GM12875 (cell line): ENCODE data around the gene TTLL11.
"Not testable (repeated sequence)": the region's sequence is repeated elsewhere in the genome, so short reads cannot be mapped to it uniquely, and the experiment has no call there.

Source experiments
- H3K4me3 ChIP-seq: one replicate; pipeline ENCODE4 v1.5.1; 2011; ENCODE audit warnings: low read depth, low read length, control low read depth
- TF ChIP-seq, protein P1 (sequence below): IDR thresholded peaks from 2 replicates; pipeline ENCODE4 v1.5.1; 2011; ENCODE audit warnings: low read depth, mild to moderate bottlenecking, control low read depth, inconsistent platforms, low read length, moderate library complexity, borderline replicate concordance; ENCODE audit not compliant: insufficient read depth

TTLL11 gene

GRCh38 chr9:122076117-122076516 lies 17.0 kb downstream of the TTLL11 start:
- no peak overlapping the region for H3K4me3 ChIP-seq
- TF ChIP-seq, protein P1, sequence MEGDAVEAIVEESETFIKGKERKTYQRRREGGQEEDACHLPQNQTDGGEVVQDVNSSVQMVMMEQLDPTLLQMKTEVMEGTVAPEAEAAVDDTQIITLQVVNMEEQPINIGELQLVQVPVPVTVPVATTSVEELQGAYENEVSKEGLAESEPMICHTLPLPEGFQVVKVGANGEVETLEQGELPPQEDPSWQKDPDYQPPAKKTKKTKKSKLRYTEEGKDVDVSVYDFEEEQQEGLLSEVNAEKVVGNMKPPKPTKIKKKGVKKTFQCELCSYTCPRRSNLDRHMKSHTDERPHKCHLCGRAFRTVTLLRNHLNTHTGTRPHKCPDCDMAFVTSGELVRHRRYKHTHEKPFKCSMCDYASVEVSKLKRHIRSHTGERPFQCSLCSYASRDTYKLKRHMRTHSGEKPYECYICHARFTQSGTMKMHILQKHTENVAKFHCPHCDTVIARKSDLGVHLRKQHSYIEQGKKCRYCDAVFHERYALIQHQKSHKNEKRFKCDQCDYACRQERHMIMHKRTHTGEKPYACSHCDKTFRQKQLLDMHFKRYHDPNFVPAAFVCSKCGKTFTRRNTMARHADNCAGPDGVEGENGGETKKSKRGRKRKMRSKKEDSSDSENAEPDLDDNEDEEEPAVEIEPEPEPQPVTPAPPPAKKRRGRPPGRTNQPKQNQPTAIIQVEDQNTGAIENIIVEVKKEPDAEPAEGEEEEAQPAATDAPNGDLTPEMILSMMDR: no peak

DNA sequence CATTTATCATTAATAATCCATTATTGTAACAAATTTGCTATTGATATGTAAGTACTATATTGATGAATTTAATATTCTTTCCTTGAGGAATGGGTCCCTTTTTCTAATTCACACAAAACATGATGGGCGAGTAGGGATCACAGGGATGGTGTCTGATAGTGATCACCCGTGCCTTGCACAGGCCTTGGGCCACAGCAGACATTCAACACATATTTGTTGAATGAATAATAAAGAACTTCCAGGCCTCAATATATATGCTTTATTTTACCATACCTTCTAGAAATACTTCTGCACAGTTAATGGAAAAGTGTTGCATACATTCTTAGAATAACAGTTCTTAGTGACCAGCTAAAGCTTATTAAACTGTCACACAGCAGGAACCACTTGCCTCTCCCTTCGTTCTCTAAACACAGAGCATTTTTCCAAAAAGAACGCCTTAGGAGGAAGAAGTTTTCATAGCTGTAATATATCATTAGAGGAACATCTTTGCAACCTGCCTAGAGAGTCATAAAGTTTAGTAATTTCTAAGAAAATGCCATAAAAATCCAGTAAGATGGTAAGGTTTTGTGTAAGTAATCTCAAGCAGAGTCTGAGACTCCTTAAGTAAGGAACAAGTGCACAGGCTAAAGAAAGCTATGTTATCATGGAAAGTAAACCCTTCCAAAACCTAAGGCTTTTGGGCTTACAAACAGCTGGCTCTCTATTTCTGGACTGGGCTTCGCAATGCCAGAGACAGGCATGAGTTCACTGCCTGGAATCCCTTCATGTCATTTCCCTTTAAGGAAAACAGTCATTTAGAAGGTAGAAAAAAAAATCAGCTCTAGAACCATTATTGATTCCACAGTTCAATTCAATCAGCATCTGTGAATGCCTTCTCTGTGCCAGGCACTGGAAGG lies 17.7 kb downstream of the TTLL11 start:
- no peak overlapping the region for H3K4me3 ChIP-seq
- TF ChIP-seq, protein P1: no peak

DNA sequence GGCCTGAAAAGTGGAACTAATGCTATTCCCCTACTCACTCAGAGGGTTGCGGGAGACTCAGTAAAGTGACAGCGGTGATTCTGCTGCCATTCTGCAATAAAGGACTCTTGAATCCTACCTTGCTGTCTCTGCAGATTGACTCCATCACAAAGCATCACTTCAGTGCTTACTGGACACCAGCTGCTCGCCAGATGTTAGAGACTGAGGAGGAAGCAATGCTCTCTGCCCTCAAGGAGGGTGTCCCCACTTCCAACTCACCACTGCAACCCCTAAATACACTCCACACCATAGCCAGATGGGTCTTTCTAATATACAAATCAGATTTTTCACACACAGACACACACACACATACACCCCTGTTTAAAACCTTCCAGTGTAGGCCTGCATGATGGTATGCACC lies 21.4 kb downstream of the TTLL11 start:
- H3K4me3 ChIP-seq: no peak overlapping the region
- TF ChIP-seq, protein P1: no peak

DNA sequence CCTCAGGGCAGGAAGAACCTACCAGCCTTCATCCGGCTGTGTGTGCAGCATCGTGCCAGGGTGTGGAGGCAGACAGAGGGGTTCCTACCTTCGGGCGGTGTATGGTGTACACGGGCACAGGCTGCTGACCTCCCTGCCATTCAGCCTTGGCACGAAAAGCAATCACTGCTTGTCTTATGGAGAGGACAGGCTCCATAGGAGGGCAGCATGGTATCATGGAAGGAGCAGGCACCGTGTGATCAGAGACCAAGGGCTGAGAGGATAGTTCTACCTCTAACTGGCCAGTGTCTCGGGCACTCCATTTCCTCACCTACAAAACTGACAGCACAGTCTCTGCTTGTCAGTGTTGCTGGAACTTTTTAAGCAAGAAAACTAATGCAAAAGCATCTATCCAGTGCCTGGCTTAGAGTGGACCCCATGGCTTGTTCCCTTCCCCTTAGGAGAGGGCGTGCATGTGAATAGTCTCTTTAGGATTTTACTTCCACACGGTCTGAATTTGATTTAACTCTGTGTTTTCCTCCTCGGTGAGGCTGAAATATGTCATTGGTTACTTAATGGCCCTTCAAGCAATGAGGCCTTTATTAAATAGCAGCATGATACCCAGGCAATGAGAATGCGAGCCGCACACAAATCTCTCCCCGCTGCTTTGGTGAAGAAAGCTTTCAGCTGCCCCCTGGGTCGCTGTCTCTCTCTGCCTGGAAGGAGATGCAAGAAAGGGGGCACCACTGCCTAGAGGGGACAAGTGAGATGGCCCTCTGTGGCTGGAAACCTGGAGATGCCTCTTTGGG lies 22.2 kb downstream of the TTLL11 start:
- no peak overlapping the region for H3K4me3 ChIP-seq
- TF ChIP-seq, protein P1: no peak

DNA sequence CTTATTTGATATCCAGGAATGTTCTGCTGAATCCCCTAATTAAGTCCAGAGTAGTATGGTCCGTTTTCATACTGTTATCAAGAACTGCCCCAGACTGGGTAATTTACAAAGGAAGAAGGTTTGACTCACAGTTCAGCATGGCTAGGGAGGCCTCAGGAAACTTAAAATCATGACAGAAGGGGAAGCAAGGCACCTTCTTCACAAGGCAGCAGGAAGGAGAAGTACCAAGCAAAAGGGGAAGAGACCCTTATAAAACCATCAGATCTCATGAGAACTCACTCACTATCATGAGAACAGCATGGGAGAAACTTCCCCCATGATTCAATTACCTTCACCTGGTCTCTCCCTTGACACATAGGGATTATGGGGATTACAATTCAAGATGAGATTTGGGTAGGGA lies 26.4 kb downstream of the TTLL11 start:
- H3K4me3 ChIP-seq: not testable (repeated sequence)

- TF ChIP-seq, protein P1: no peak
- no peak overlapping the region for H3K4me3 ChIP-seq
These were observed 27.0 kb downstream of the TTLL11 start for GRCh38 chr9:122065923-122066629.

DNA sequence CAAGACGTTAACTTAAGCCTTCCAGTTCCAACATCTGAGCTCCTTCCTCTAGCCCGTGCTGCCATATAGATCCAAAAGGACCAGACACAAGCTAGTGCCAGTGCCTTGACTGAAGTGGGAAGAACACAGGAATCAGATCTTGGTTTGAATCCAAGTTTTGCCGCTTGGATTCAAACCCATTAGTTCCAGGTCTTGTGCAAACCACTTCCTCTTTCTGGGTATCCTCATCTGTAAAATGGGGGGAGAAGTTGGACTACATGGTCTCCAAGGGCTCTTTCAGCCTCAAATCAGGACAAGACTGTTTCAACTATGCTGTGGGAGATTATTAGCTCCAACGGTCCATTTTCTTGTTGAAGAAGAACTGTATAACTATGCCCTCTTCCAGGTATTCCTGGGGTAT lies 32.6 kb downstream of the TTLL11 start:
- TF ChIP-seq, protein P1: no peak
- no peak overlapping the region for H3K4me3 ChIP-seq
